K562 (cell line): ENCODE results near the gene LRRC8C. TPM values are rescaled to one million over a fixed set of nuclear protein-coding genes. Genes with fewer than 3 reads are reported as not detected.

Experiments used
- ATAC-seq: fragments of 200-7000 bp; cut with Tn5 transposase; 3 replicates; pipeline ENCODE4 v1.9.1; 2020; ENCODE audit warnings: moderate library complexity
- BruUV-seq: library from RNA; stranded (reverse); fragments of 400-500 nt; replicated peaks from 2 replicates; lab custom pipeline; 2021; lab: Mats Ljungman, UMichigan
- CTCF ChIA-PET: fragments of 300-600 bp; formaldehyde crosslinking; extraction: SDS; loops from one replicate; lab custom pipeline; 2021; ENCODE audit warnings: low intra/inter-chr PET ratio; lab: Yijun Ruan, JAX
- POLR2A ChIA-PET: fragments of 300-600, 350-650 bp; sonication (Branson Sonifier 250); formaldehyde crosslinking; extraction: SDS; loops from one replicate; lab custom pipeline; 2021; ENCODE audit warnings: antibody characterized with exemption, inconsistent platforms; lab: Yijun Ruan, JAX
- DNase-seq, 4 experiments: peaks; one replicate each; pipeline versions ENCODE4 v3.0.0 to v3.0.0-alpha.2; 2011 to 2018; ENCODE audit warnings: low spot score in 3 of 4, mixed read lengths in 3 of 4; ENCODE audit errors: extremely low read depth in 1 of 4
- FAIRE-seq: peaks from 2 replicates; lab custom pipeline; 2011; peaks lifted over from hg19 to GRCh38; lab: Jason Lieb, UNC
- H2AFZ ChIP-seq: 2 replicates; pipeline ENCODE4 v1.6.0; 2011; ENCODE audit warnings: low read depth, low read length, control low read depth, inconsistent platforms
- H3K27ac ChIP-seq: fragments of 200-600 bp; 3 replicates; pipeline ENCODE4 v1.8.0; 2011; ENCODE audit warnings: low read depth, mild to moderate bottlenecking, control low read depth, inconsistent platforms, low read length, moderate library complexity, mixed read lengths; ENCODE audit errors: extremely low read depth
- H3K27me3 ChIP-seq, 2 experiments: fragments of 300-600 bp in 1 of 2; 2 replicates in 1 of 2; 3 replicates in 1 of 2; pipeline versions ENCODE4 v1.6.0 to v1.8.0; 2011; ENCODE audit warnings: inconsistent platforms in 2 of 2, low read length in 2 of 2, mild to moderate bottlenecking in 1 of 2, mixed read lengths in 1 of 2, moderate library complexity in 1 of 2; ENCODE audit not compliant: control insufficient read depth in 2 of 2, insufficient read depth in 2 of 2
- H3K36me3 ChIP-seq: fragments of 300-600 bp; 3 replicates; pipeline ENCODE4 v1.8.0; 2011; ENCODE audit warnings: mild to moderate bottlenecking, low read length, inconsistent platforms; ENCODE audit not compliant: control insufficient read depth, insufficient read depth
- H3K4me1 ChIP-seq, 2 experiments: fragments of 200-600 bp in 1 of 2; replicated peaks in 1 of 2; 2 replicates in 1 of 2; 3 replicates in 1 of 2; pipeline versions ENCODE4 v1.5.1 to v1.8.0; 2011; ENCODE audit warnings: inconsistent platforms in 2 of 2, low read length in 2 of 2, mild to moderate bottlenecking in 1 of 2, mixed read lengths in 1 of 2, moderate library complexity in 1 of 2; ENCODE audit not compliant: control insufficient read depth in 2 of 2, insufficient read depth in 2 of 2
- H3K4me2 ChIP-seq: 2 replicates; pipeline ENCODE4 v1.6.1; 2011; ENCODE audit warnings: low read length, control low read depth, inconsistent platforms, mixed read lengths; ENCODE audit not compliant: insufficient read depth
- H3K4me3 ChIP-seq: fragments of 200-600 bp; sonication (generic), shearing (Covaris generic); 2 replicates; pipeline ENCODE4 v1.5.1; 2016; ENCODE audit warnings: control low read depth, inconsistent platforms
- H3K79me2 ChIP-seq: fragments of 200-600 bp; 3 replicates; pipeline ENCODE4 v1.8.0; 2011; ENCODE audit warnings: low read length, inconsistent platforms; ENCODE audit not compliant: control insufficient read depth, insufficient read depth
- H3K9ac ChIP-seq, 2 experiments: 2 replicates each; pipeline versions ENCODE4 v1.6.0 to v1.6.1; 2011; ENCODE audit warnings: low read depth in 2 of 2, low read length in 2 of 2, control low read depth in 1 of 2, inconsistent platforms in 1 of 2, mild to moderate bottlenecking in 1 of 2, mixed read lengths in 1 of 2; ENCODE audit not compliant: insufficient read depth in 1 of 2
- H3K9me1 ChIP-seq: one replicate; pipeline ENCODE4 v1.6.0; 2011; ENCODE audit warnings: inconsistent platforms, mild to moderate bottlenecking, low read length, moderate library complexity; ENCODE audit not compliant: control insufficient read depth, insufficient read depth
- H3K9me3 ChIP-seq: replicated peaks from 2 replicates; pipeline ENCODE4 v1.5.1; 2011; ENCODE audit warnings: low read depth, low read length, inconsistent platforms; ENCODE audit not compliant: control insufficient read depth, insufficient read depth
- H4K20me1 ChIP-seq: replicated peaks from 2 replicates; pipeline ENCODE4 v1.6.1; 2011; ENCODE audit warnings: low read length, inconsistent platforms, mixed read lengths; ENCODE audit not compliant: control insufficient read depth, insufficient read depth
- BHLHE40 ChIP-seq: IDR thresholded peaks from 2 replicates; pipeline ENCODE4 v1.6.1; 2011; ENCODE audit warnings: low read length, improper control_type of control experiment
- SMAD2 ChIP-seq: fragments of 150-350 bp; IDR thresholded peaks from 2 replicates; pipeline ENCODE4 v1.6.1; 2014; ENCODE audit warnings: low read depth, mild to moderate bottlenecking, low read length
- ZBTB1 ChIP-seq: sonication (generic); formaldehyde crosslinking; IDR thresholded peaks from 2 replicates; pipeline ENCODE4 v1.8.1; 2023; ENCODE audit warnings: missing genetic modification reagents, low read depth, mild to moderate bottlenecking, borderline replicate concordance
- ZNF507 ChIP-seq: conservative IDR thresholded peaks from 2 replicates; pipeline ENCODE4 v1.6.1; 2017; ENCODE audit warnings: missing genetic modification characterization, missing compliant biosample characterization
- WGBS: fragments of 100-300 bp; shearing (Covaris generic); methylation state at CpG from one replicate; pipeline ENCODE4 v1.1.6; 2016; ENCODE audit warnings: low coverage, mixed read lengths; ENCODE audit not compliant: insufficient coverage; ENCODE audit errors: missing lambda C conversion rate; 5-methylcytosine and 5-hydroxymethylcytosine counted together
- in situ Hi-C: fragments of 300-500 bp; cut with MboI; formaldehyde crosslinking; loops from 4 replicates; pipeline ENCODE4 v1.15.0; 2018; ENCODE audit warnings: inconsistent platforms, mixed read lengths
- intact Hi-C: fragments of 100-400 bp; cut with micrococcal nuclease; formaldehyde crosslinking; loops from 2 replicates; pipeline ENCODE4 v1.14.2; 2022
- polyA plus RNA-seq, 8 experiments: library from polyadenylated mRNA; depleted of rRNA in 4 of 8; stranded (reverse) in 5 of 8; unstranded in 3 of 8; fragments of >200 nt; fragmentation: Nextera tagmentation in 2 of 8; fragmentation: Illumina TruSeq in 1 of 8; extraction: Ambion mirVana in 2 of 8; extraction: Trizol in 1 of 8; gene quantifications; 2 replicates each; pipeline versions ENCODE4 v1.2.1 to v1.2.3, GENCODE V29; 2011 to 2014; ENCODE audit warnings: inconsistent platforms in 1 of 8, missing spikeins in 1 of 8
- total RNA-seq, 7 experiments: library from RNA; depleted of rRNA in 6 of 7; stranded (reverse); fragments of >200 nt in 6 of 7; fragmentation: Illumina TruSeq in 2 of 7; extraction: Trizol in 2 of 7; gene quantifications; 2 replicates each; pipeline versions ENCODE4 v1.2.1 to v1.2.3, GENCODE V29; 2011 to 2021; ENCODE audit warnings: low replicate concordance in 1 of 7
- TF ChIP-seq, protein P1 (sequence below): sonication (generic); formaldehyde crosslinking; IDR thresholded peaks from 2 replicates; pipeline ENCODE4 v1.8.1; 2023; ENCODE audit warnings: mild to moderate bottlenecking, missing genetic modification reagents

Gene LRRC8C
- total and polyA plus RNA-seq, 9 of the 15 experiments (the other 6 are each of a cell fraction or from before 2014, with no cell fraction given): 1.00 to 12.5 (median 4.5) TPM

DNA sequence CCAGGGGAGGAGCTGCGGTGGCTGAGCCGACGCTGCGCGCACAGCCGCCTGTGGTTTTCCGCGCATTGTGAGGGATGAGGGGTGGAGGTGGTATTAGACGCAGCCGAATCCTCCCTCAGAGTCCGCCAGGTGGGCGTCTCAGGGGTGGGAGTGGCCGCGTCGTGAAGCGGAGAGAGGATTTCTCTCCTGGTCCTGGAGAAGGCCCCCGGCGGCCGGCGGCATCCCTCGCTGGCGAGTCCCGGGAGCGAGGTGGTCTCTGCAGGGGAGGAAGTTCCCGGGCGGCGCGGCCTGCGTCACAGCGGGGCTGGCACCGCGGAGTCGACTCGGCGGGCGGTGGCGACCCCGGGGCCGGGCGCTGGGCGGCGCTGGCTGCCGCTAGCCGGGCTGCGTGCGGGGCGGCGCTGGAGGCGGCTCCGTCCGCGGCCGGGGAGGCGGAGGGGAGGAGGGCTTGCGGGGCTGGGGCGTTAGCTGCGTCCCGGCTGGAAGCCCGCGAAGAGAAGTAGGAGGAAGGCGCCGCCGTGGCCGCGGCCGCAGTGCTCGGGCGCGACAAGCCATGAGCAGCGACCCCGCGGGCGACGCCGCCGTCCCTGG lies at the start of gene LRRC8C (continued):
- TF ChIP-seq BHLHE40 (no peak), ZBTB1 (CRISPR knock-in tag) (no peak; the same call in 1 of the 2 replicates), SMAD2 (no peak)

DNA sequence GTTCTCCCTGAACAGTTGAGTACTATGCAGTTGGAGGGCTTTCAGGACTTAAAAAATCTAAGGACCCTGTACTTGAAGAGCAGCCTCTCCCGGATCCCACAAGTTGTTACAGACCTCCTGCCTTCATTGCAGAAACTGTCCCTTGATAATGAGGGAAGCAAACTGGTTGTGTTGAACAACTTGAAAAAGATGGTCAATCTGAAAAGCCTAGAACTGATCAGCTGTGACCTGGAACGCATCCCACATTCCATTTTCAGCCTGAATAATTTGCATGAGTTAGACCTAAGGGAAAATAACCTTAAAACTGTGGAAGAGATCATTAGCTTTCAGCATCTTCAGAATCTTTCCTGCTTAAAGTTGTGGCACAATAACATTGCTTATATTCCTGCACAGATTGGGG lies 48.7 kb upstream of the LRRC8C start:
- H3K36me3 ChIP-seq: peaks cover 94% of the 10 kb centered on the region
- no peak overlapping the region for H3K4me2 ChIP-seq
- no peaks in the 10 kb centered on the region; the same call in 1 of the 2 replicates for H4K20me1 ChIP-seq
- DNase-seq (no peak), FAIRE-seq (no peak), ATAC-seq (no peak)
- no peak for TF ChIP-seq ZNF507
- TF ChIP-seq, protein P1, sequence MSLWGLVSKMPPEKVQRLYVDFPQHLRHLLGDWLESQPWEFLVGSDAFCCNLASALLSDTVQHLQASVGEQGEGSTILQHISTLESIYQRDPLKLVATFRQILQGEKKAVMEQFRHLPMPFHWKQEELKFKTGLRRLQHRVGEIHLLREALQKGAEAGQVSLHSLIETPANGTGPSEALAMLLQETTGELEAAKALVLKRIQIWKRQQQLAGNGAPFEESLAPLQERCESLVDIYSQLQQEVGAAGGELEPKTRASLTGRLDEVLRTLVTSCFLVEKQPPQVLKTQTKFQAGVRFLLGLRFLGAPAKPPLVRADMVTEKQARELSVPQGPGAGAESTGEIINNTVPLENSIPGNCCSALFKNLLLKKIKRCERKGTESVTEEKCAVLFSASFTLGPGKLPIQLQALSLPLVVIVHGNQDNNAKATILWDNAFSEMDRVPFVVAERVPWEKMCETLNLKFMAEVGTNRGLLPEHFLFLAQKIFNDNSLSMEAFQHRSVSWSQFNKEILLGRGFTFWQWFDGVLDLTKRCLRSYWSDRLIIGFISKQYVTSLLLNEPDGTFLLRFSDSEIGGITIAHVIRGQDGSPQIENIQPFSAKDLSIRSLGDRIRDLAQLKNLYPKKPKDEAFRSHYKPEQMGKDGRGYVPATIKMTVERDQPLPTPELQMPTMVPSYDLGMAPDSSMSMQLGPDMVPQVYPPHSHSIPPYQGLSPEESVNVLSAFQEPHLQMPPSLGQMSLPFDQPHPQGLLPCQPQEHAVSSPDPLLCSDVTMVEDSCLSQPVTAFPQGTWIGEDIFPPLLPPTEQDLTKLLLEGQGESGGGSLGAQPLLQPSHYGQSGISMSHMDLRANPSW (CRISPR knock-in tag): no peak
- H3K4me1 ChIP-seq: no peaks in the 10 kb centered on the region
- H3K27ac ChIP-seq: no peak overlapping the region
- intact Hi-C loops: no loop called here
- H3K79me2 ChIP-seq: peaks cover 38% of the 10 kb centered on the region; the same call in 2 of the 3 replicates
- POLR2A ChIA-PET: interaction anchor here (0.7 to 1.5 kb wide), 3 partner anchors 12 to 17 kb away, joined by 3 to 4 read pairs (median 4); no protein-coding TSS in a partner anchor
- no peaks in the 10 kb centered on the region for H3K9me1 ChIP-seq
- in situ Hi-C loops: no loop called here
- no TSS peak for BruUV-seq
- no peaks in the 10 kb centered on the region for H3K9me3 ChIP-seq
- H3K27me3 ChIP-seq: no peaks in the 10 kb centered on the region
- no peak overlapping the region for H2AFZ ChIP-seq
- 97% methylated on average over 2 of the region's 2 CpGs for WGBS
- no peak overlapping the region for H3K4me3 ChIP-seq
- CTCF ChIA-PET: no interaction called here
- H3K9ac ChIP-seq: no peak overlapping the region
